AG09309 (cell line): ENCODE data around the gene SETSIP.
A peak's percentile ranks its signal among the peaks of the same experiment; 100 is the strongest.

Source experiments
- DNase-seq: peaks from one replicate; pipeline ENCODE4 v3.0.0-alpha.2; 2010; ENCODE audit warnings: low read depth
- H3K4me3 ChIP-seq: 2 replicates; pipeline ENCODE4 v1.5.1; 2011; ENCODE audit warnings: mild to moderate bottlenecking, low read depth, low read length, moderate library complexity; ENCODE audit not compliant: control insufficient read depth
- CTCF ChIP-seq: IDR thresholded peaks from 2 replicates; pipeline ENCODE4 v1.5.1; 2011; ENCODE audit warnings: mild to moderate bottlenecking, low read depth, low read length, inconsistent platforms; ENCODE audit not compliant: insufficient read depth, control insufficient read depth; ENCODE audit errors: missing control alignments

Gene SETSIP

GRCh38 chr1:92066321-92066720 is 8.9 kb downstream of the SETSIP start:
- no peak overlapping the region for H3K4me3 ChIP-seq
- no peak for TF ChIP-seq CTCF
- no peak for DNase-seq

- TF ChIP-seq CTCF = peak; percentile 13
- H3K4me3 ChIP-seq = no peak overlapping the region
- no peak for DNase-seq
These were observed 10.2 kb downstream of the SETSIP start for GRCh38 chr1:92065042-92065441.

GRCh38 chr1:92051948-92052347 is 23.3 kb downstream of the SETSIP start:
- TF ChIP-seq CTCF = no peak
- no peak overlapping the region for H3K4me3 ChIP-seq
- no peak for DNase-seq

GRCh38 chr1:92045766-92046495 is 29.3 kb downstream of the SETSIP start:
- DNase-seq = no peak
- no peak overlapping the region for H3K4me3 ChIP-seq
- no peak for TF ChIP-seq CTCF

GRCh38 chr1:92043621-92044020 is 31.6 kb downstream of the SETSIP start:
- H3K4me3 ChIP-seq = no peak overlapping the region
- TF ChIP-seq CTCF = no peak
- DNase-seq = no peak

- no peak for DNase-seq
- TF ChIP-seq CTCF = no peak
- H3K4me3 ChIP-seq = no peak overlapping the region
These were observed 34.2 kb downstream of the SETSIP start for GRCh38 chr1:92040971-92041370.
